ENCODE measurements around the gene DMBX1. TPM values are rescaled to one million over a fixed set of nuclear protein-coding genes. Genes with fewer than 3 reads are reported as not detected.

The DMBX1 gene
- total and polyA plus RNA-seq, 9 of the 15 experiments (the other 6 are each of a cell fraction or from before 2014, with no cell fraction given), result 0.25 to 4.3 (median 1.0) TPM

- BruUV-seq (replicated peaks), result no TSS peak
- ChIA-PET CTCF (ENCODE audit: low intra/inter-chr PET ratio) (no interaction called here), POLR2A (interaction anchor here (0.7 to 2.1 kb wide), 7 partner anchors 12 to 148 kb away, joined by 3 to 4 read pairs (median 3); no protein-coding TSS in a partner anchor)
- Histone ChIP-seq H3K27ac (ENCODE audit: extremely low read depth, low read depth, low read length) (no peak overlapping the region), H3K9me3 (replicated peaks; ENCODE audit: control insufficient read depth, insufficient read depth, low read depth, low read length) (no peaks in the 10 kb centered on the region), H4K20me1 (replicated peaks; ENCODE audit: control insufficient read depth, insufficient read depth, low read length) (no peaks in the 10 kb centered on the region), H3K79me2 (ENCODE audit: control insufficient read depth, insufficient read depth, low read length) (no peaks in the 10 kb centered on the region), H3K9me1 (ENCODE audit: control insufficient read depth, insufficient read depth, low read length) (no peaks in the 10 kb centered on the region), H2AFZ (ENCODE audit: low read depth, low read length) (no peak overlapping the region), H3K9ac (ENCODE audit: insufficient read depth in 1 of 2, low read depth in 2 of 2, low read length in 2 of 2) (peak overlapping the region in 1 of 2 experiments; percentile 53; a peak in 2 of 4 replicates), H3K4me3 (no peak overlapping the region), H3K4me1 (replicated peaks in 1 of 2; ENCODE audit: control insufficient read depth in 2 of 2, insufficient read depth in 2 of 2, low read length in 2 of 2) (peaks cover 6 to 45% of the 10 kb centered on the region in 2 experiments; a peak in 3 of 5 replicates), H3K4me2 (ENCODE audit: insufficient read depth, low read length) (no peak overlapping the region), H3K27me3 (ENCODE audit: control insufficient read depth in 2 of 2, insufficient read depth in 2 of 2, low read length in 2 of 2) (no peaks in the 10 kb centered on the region), H3K36me3 (ENCODE audit: control insufficient read depth, insufficient read depth, low read length) (no peaks in the 10 kb centered on the region)
- in situ Hi-C loops (cut with MboI) (no loop called here), intact Hi-C loops (cut with micrococcal nuclease) (no loop called here)
- DNase-seq (ENCODE audit: extremely low read depth in 1 of 4, low spot score in 3 of 4) (no peak), ATAC-seq (no peak), FAIRE-seq (no peak)
- 76% methylated on average over 19 of the region's 19 CpGs for WGBS (ENCODE audit: insufficient coverage, low coverage, missing lambda C conversion rate)
- TF ChIP-seq CEBPZ (IDR thresholded peaks at IDR 0.05; ENCODE audit: borderline replicate concordance, low read depth, low read length), result no peak
- TF ChIP-seq E2F8 (IDR thresholded peaks at IDR 0.05; ENCODE audit: low read depth, partially characterized antibody), result no peak
- TF ChIP-seq GTF2E2 (tag; IDR thresholded peaks at IDR 0.05), result no peak
- TF ChIP-seq ZNF24 (IDR thresholded peaks at IDR 0.05), result no peak
- no peak for TF ChIP-seq RHOXF2B (CRISPR knock-in tag; conservative IDR thresholded peaks at IDR 0.05)
- no peak for TF ChIP-seq POLR2AphosphoS5 (IDR thresholded peaks at IDR 0.05; ENCODE audit: control insufficient read depth, insufficient read depth, low read depth, low read length)
- TF ChIP-seq SMARCC2 (IDR thresholded peaks at IDR 0.05; ENCODE audit: low read depth), result no peak
- no peak for TF ChIP-seq KLF16 (IDR thresholded peaks at IDR 0.05)
- no peak for TF ChIP-seq HDGF (IDR thresholded peaks at IDR 0.05)
- TF ChIP-seq KLF10 (CRISPR knock-in tag; IDR thresholded peaks at IDR 0.05), result no peak
- TF ChIP-seq ZBTB33 (CRISPR knock-in tag; IDR thresholded peaks at IDR 0.05), result no peak
- no peak for TF ChIP-seq NKRF (IDR thresholded peaks at IDR 0.05; ENCODE audit: borderline replicate concordance)
These were observed 3.8 kb downstream of the DMBX1 start for GRCh38 chr1:46493316-46494032.
